HG03378 (cell line): Measurements from ENCODE around the gene SRCIN1.
"Not testable (repeated sequence)": the region's sequence is repeated elsewhere in the genome, so short reads cannot be mapped to it uniquely, and the experiment has no call there.

Source experiments
- ATAC-seq: cut with Tn5 transposase; IDR thresholded peaks from one replicate; pipeline ENCODE4 v1.9.1; 2021; ENCODE audit warnings: mild to moderate bottlenecking, moderate library complexity; ENCODE audit not compliant: unreplicated experiment

The SRCIN1 gene

DNA sequence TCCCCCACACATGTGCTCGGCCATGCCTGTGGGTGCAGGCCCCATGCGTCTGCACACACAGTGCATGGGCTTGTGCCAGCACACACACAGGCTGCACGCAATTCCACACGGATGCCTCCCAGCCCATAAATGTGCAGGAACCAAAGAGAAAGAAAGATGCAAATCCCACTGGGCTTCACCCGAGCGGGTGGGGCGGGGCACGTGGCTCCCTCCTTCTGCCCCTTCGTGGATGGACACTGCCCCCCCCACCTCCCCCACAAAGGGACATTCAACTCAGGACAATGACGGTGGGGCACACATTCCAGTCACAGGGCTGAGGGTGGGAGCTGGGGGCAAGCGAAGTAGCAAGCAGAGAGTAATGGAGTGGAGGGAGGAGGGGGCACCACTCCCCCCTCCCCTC lies 74.9 kb downstream of the SRCIN1 start:
- ATAC-seq = not testable (repeated sequence)

DNA sequence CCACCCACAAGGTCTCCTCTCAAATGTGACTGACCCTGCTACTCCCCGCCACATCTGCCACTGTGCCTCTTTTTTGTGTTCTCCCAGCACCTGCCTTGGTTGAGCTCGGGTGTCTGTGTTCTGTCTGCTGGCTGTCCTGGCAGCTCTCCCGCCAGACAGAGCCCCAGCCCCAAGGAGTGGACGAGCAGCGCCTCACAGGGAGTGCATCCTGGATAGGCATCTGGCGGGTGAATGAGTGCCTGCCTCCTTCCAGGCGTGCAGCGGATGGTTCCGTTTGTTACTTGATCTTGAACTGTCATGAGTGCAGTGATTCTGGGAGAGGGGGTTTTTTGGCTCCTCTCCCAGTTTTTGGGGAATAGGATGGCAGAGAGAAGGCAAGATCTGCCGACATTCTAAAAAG lies 77.6 kb downstream of the SRCIN1 start:
- not testable (repeated sequence) for ATAC-seq

DNA sequence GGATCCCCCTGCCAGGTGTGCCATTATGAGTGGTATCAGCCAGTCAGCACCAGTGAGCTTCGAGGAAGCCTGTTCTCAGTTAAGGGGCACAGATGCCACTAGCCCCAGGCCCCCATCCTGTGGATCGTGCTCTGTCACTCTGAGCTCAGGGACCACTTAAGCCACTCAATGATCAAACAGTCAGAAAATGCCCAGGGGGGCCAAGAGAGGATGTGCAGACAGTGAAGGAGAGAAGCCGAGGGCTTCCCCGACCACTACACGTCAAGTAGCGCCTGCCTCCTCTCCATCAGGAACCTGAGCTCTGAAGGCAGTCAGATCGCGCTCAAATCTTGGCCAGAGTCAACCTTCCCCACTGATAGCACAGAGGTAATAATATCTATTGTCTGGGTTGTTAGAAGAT lies 79.2 kb downstream of the SRCIN1 start:
- ATAC-seq = not testable (repeated sequence)

DNA sequence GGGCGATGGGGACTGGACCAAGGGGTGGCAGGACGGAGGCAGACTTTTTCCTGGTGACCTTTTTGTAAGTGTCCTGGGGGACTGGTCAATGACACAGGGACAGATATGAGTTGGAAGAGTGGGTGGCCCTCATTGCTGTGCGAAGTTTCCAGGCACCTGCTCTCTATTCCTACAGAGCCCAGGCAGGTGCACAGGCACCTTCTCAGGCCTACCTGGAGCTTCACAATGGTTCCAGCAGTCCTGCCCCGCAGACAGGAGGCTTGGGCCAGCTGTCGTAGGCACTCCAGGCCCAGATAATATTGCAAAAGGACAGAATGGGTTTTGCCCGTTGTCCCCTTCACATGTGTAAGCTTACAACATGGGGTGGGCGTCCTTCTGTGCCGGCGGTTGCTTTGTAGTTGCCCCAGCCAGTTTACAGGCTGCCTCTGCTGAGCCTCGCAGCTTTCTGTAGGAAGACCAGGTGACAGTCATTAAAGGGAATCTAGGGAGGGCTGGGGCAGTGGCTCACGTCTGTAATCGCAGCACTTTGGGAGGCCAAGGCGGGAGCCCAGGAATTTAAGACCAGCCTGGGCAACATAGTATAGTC lies 93.2 kb downstream of the SRCIN1 start:
- ATAC-seq = no peak

DNA sequence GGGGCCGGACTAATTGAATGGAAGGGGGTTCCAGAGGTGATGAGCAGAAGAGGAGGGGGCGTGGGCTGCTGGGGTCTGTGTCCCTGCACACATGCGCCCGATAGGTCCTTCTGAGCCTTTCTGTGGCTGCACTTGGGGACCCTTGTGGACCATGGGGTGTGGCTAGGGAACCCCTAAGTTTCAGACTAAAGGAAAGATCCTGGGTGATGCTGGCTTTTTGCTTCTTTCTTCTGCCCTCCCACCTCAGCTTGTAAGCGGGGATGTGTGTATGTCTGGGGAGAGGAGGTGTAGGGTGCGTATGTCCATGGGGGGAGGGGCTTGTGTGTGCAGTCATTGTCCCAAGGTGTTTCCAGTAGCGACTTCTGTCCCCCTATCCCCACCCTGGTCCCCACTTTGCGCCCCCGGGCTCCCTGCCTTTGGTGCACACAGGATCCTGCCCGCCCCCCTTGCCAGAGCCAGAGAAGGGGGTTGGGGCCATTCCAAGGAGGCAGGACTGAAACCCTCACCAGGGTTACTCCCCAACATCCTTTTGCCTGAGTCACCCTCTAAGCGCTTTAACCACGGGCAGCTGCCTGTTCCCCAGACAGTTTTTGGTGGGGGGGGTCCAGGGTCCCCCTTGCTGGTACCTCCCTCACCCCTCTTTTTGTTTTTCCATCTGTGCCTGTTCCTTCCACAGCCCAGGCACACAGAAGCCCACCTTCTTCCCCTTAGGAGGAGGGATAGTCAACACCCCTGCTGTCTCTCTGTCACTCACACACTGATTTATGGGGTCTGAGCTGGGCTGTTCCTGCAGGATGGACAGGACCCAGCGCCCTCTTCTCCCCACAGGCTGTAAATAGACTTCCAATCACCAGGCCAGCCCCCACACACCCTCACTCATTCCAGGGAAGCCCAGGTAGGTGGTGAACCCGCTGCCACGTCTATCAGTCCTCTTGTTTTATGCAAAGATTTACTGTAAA lies 94.3 kb downstream of the SRCIN1 start:
- no peak for ATAC-seq

DNA sequence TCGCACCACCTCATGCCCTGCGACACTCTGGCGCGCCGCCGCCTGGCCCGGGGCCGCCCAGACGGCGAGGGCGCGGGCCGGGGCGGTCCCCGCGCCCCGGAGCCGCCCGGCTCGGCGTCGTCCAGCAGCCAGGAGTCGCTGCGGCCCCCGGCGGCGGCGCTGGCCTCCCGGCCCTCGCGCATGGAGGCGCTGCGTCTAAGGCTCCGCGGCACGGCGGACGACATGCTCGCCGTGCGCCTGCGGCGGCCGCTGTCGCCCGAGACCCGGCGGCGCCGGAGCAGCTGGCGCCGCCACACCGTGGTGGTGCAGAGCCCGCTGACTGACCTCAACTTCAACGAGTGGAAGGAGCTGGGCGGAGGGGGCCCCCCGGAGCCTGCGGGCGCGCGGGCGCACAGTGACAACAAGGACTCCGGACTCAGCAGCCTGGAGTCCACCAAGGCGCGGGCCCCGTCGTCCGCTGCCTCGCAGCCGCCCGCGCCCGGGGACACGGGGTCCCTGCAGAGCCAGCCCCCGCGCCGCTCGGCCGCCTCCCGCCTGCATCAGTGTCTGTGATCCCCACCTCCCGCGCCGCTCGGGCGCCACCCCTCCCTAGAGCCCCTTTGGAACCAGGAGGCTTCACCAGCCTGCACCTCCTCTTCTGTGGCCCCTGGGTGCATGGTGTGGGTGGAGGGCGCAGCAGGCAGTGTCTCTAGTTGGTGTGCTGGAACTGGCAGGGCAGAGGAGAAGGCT lies 95.2 kb downstream of the SRCIN1 start:
- no peak for ATAC-seq

DNA sequence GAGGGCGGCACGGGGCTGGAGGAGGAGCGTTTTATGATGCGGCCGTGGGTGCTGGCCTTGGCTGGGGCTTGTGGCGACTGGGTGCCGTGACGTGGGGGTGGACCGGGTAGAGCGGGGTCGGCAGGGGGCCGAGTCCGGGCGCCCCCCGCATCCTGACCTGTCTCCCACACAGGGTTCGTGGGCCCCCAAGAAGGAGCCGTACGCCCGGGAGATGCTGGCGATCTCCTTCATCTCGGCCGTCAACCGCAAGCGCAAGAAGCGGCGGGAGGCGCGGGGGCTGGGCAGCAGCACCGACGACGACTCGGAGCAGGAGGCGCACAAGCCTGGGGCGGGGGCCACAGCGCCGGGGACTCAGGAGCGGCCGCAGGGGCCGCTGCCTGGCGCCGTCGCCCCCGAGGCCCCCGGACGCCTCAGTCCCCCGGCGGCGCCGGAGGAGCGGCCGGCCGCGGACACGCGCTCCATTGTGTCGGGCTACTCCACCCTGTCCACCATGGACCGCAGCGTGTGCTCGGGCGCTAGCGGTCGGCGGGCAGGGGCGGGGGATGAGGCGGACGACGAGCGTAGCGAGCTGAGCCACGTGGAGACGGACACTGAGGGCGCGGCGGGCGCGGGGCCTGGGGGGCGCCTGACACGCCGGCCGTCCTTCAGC lies 95.9 kb downstream of the SRCIN1 start:
- no peak for ATAC-seq

DNA sequence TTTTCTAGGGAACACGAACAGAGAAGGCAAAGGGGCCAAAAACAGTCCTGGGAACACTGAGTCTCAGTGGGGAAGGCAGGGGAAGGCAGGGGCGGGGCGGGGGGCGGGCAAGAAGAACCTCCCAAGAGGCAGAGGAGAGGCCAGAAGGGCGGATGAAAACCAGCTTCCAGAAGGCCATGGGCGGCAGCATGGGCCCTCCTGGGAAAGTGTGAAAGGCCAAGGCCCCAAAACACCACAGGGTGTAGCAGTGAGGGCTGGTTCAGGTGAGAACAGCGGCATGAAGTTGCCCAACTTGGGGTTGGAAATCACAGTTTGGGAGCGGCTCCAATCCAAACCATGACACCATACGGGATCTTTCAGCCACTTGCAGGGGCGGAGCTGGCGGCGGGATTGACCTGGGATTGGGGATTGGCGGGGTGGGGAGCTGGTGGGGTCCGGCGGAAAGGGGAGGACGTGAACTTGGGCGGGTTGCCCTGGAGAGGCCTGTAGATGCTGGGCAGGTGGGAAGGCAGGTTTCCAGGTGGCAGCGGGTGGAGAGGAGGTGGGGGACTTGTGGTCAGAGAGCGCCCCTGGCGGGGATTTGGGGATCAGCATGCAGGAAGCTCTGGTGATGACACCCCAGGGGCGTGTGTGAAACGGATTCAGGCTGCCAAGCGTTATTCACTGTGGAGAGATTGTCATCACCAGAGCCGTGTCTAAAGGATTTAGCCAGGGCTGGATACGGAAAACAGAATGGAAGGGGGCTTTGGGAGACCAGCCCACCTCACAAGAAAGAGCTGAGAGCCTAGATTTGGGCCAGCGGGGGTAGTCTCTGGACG lies 96.6 kb downstream of the SRCIN1 start:
- no peak for ATAC-seq

DNA sequence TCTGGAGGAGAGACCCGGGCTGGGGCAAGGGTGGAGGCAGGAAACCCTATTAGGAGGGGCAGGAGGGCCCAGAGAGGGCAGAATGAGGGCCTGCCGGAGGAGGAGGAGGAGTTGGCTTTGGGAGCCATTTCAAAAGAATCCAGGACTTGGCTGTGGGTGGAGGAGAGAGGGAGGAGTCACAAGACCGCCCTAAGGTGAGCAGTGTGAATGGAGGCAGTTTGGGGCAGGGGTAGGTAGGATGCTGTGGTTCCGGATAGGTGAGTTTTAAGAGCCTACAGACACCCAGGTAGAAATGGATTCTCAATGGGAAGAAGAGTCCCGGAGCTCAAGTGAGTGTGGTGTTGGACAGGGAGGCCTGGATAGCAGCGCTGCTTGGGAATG lies 97.2 kb downstream of the SRCIN1 start:
- no peak for ATAC-seq

DNA sequence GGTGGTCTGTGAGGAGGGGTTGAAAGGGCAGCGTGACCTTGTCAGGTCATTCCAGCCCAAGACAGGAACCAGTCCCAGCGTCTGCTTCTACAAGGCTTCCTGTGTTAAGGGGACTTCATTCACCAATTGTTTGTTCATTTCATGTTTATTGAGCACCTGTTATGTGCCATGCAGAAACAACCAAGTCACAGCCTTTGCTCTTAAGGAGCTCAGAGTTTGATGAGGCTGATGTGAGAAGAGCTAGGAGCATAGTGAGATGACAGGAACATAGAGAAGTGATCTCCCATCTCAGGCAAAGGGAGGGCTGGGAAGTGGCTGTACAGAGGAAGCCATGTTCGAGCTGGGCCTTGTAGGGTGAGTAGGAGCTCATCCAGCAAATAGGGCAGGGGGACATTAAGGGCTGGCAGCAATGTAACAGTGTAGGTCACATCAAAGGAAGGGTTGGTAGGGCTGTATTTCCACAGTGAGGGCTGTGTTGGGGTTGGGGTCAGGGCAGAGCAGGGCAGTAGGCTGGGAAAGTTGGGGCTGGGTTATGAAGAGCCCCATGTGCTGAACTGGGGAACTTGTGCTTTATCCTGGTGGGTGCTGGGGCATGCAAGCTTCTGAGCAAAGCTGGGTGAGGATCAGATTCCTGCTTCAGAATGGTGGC lies 97.7 kb downstream of the SRCIN1 start:
- no peak for ATAC-seq

DNA sequence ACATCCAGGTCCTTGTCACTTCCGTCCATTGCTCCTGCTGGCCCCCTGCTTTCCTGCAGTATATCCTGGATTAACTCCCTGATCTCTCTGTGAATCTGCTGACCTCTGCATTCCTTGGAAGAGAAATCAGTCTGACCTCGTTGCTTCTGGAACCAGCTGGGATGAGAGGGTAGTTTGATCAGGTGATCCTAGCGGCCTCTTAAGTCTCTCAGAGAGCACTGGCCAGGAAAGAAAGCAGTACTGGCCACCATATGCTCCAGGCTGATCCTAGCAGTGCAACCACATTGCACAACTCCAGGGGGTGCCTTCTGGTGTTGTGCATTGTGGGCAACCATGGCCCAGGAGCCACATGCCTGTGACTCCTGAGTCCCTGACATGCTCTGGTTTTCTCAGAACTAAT lies 98.3 kb downstream of the SRCIN1 start:
- ATAC-seq = no peak

DNA sequence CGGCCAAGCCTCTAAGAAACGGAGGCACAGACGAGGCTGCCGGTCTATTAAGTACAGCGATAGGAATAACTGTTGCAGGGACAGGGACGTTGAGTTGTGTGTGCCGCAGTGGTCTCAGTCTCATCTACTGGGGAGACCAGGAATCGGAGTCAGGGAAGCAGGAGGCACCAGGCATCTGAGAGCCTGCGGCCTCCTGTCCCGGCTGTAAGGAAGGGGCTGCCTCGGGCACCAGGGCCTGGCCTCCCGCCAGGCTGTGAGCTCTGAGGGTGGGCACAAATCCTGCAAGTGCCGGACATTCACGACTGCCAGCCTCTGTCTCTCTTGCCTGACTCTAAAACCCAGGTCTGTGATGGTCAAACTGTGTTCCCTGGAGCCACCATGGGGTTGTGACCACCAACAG lies 101.5 kb downstream of the SRCIN1 start:
- no peak for ATAC-seq

DNA sequence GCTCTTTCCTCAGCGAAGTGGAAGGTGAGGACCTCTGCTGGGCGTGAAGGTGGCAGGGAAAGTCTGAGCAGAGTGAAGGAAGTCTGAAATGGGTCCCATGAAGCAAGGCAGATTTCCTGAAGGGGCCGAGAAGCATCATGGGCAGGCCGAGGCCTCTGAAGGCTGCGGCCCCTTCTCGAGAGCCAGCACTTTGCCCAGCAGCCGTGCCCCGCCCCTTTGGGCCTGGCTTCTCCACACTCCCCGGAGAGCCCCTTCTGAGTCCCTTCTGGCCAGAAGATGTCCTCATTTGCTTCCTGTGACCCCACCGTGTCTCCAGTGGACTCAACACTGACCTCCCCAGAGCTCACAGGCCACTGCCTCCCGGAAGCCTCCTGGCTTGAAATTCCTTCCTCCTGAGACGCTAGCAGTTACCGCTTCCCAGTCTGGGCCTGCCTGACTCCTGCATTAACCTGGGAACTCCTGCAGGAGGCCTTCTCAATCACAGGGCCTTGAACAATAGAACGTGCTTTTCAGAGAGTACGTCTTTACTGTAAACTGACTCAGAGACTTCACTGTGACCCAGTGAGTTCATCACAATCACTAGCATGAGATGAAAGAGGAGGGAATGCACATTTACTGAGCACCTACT lies 102.4 kb downstream of the SRCIN1 start:
- ATAC-seq = not testable (repeated sequence)

DNA sequence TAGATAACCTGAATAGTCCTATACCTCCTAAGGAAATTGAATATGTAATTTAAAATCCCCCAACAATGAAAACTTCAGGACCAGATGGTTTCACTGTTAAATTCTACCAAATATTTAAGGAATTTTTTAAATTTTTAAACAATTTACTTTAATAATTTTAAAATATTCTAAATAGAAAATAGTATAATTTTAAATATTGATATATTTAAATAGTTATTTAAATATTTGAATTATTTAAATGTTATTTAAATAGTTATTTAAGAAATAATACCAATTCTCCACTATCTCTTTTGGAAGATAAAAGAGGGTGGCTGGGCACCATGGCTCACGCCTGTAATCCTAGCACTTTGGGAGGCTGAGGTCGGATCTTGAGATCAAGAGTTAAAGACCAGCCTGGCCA lies 104.0 kb downstream of the SRCIN1 start:
- not testable (repeated sequence) for ATAC-seq

DNA sequence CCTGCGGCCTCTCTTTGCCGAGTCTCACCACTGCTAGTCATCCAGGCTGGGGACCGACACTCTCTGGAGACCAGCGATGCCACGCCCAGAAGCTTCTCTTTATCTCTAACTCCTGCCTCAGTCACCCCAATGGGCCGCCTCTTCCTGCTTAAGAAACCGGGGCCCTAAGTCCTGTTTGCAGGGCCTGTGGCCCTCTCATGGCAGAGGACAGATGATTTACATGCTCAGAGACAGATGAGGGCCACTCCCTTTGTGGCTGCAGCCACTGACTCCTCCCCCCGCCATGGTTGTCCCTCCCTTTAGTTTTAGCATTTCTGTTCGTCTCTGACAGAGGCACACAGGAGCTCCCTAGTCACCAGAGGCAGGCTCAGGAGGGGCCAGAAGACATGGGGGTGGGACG lies 106.5 kb downstream of the SRCIN1 start:
- ATAC-seq = not testable (repeated sequence)

DNA sequence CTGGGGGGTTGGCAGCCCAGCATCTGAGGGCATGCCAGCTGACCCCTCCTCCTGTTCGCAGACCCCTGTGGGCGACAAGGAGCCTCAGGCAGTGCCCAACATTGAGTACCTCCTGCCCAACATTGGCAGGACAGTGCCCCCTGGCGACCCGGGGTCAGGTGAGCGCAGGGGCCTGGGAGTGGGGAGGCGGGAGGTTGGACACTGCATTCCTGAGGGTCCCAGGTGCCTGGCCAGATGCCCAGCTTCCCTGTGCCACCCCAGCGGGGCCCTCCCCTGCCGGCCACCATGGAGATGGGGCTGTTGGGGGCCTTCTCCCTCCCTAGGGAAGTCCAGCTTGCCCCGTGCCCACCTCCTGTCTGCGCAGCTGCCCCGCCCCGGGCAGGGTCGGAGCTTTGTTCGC lies 107.4 kb downstream of the SRCIN1 start:
- no peak for ATAC-seq

DNA sequence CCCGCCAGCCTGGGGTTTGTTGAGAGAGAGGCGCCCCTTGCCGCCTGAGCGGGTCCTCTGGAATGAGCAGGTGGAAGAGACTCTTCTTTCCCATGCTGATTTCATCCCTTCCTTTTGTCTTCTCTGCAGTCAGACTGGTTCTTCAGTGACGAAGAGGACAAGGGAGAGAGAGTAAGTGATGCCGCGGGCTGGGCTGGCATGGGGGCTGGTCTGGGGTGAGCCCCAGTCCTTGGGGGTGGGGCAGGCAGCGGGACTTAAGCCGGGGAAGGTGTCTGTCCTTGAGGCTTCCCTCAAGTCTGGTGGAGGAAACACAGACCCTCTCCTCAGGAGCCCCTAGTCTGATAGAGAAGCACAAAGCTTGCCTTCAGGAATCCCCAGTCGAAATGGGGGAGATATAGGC lies 108.1 kb downstream of the SRCIN1 start:
- not testable (repeated sequence) for ATAC-seq

DNA sequence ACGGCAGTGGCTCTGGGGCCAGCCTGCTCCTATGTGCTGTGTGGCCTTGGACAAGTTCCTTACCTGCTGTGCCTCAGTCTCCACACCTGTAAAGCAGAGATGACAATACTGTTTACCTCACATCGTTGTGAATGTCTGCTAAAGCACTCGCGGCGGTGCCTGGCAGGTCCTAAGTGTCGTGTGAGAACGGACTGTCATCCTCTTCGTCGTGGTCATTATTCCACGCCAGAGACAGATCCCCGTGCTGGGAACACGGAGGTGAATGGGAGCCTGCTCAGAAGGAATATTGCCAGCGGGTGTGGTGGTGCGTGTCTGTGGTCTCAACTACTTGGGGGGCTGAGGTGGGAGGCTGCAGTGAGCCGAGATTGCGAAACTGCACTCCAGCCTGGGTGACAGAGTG lies 111.6 kb downstream of the SRCIN1 start:
- ATAC-seq = not testable (repeated sequence)
